Measurements from ENCODE around the gene SIGLEC14. TPM values are rescaled to one million over a fixed set of nuclear protein-coding genes. Genes with fewer than 3 reads are reported as not detected.

The SIGLEC14 gene

Small RNA genes within 50 kb of the gene (small RNA-seq; reads per million reads assigned to genes)
- gene AC018755.2 (not detected), gene MIR125A (not detected), gene MIR99B (not detected), gene MIRLET7E (not detected)
